GM23338 (cell line): ENCODE results near the gene ACOXL. TPM values are rescaled to one million over a fixed set of nuclear protein-coding genes. Genes with fewer than 3 reads are reported as not detected.

ENCODE experiments used
- ATAC-seq: fragments of 200-7000 bp; cut with Tn5 transposase; 3 replicates; pipeline ENCODE4 v1.9.1; 2020
- DNase-seq: peaks from one replicate; pipeline ENCODE4 v3.0.0-alpha.2; 2015; ENCODE audit warnings: low spot score
- H2AFZ ChIP-seq: fragments of 200-600 bp; sonication (generic); 2 replicates; pipeline ENCODE4 v1.8.0; 2016; ENCODE audit warnings: antibody characterized with exemption, mild to moderate bottlenecking, moderate library complexity
- H3F3A ChIP-seq: fragments of 200-600 bp; sonication (generic); replicated peaks from 2 replicates; pipeline ENCODE4 v1.8.0; 2017; ENCODE audit warnings: antibody characterized with exemption, mixed run types, low read depth
- H3K27ac ChIP-seq: fragments of 200-600 bp; sonication (generic); 2 replicates; pipeline ENCODE4 v1.6.1; 2016; ENCODE audit warnings: low read depth
- H3K27me3 ChIP-seq: fragments of 200-600 bp; sonication (generic); 2 replicates; pipeline ENCODE4 v1.8.0; 2016; ENCODE audit warnings: mild to moderate bottlenecking, mixed run types, moderate library complexity; ENCODE audit not compliant: insufficient read depth
- H3K36me3 ChIP-seq: fragments of 200-600 bp; sonication (generic); 2 replicates; pipeline ENCODE4 v1.8.0; 2016; ENCODE audit warnings: mild to moderate bottlenecking; ENCODE audit not compliant: insufficient read depth
- H3K4me1 ChIP-seq: fragments of 200-600 bp; sonication (generic); 2 replicates; pipeline ENCODE4 v1.8.0; 2016; ENCODE audit warnings: mild to moderate bottlenecking, moderate library complexity; ENCODE audit not compliant: insufficient read depth
- H3K4me2 ChIP-seq: fragments of 200-600 bp; sonication (generic); 2 replicates; pipeline ENCODE4 v1.7.1; 2017; ENCODE audit warnings: mixed run types
- H3K4me3 ChIP-seq: fragments of 200-600 bp; sonication (generic); 2 replicates; pipeline ENCODE4 v1.6.1; 2016; ENCODE audit warnings: mixed run types
- H3K79me2 ChIP-seq: fragments of 200-600 bp; sonication (generic); replicated peaks from 2 replicates; pipeline ENCODE4 v1.8.0; 2017; ENCODE audit warnings: mild to moderate bottlenecking; ENCODE audit not compliant: insufficient read depth
- H3K9me2 ChIP-seq: fragments of 200-600 bp; sonication (generic); 2 replicates; pipeline ENCODE4 v1.8.0; 2017; ENCODE audit not compliant: insufficient read depth
- H4K20me1 ChIP-seq: fragments of 200-600 bp; sonication (generic); replicated peaks from 2 replicates; pipeline ENCODE4 v1.8.0; 2017; ENCODE audit warnings: mild to moderate bottlenecking; ENCODE audit not compliant: insufficient read depth
- H3K27ac Mint-ChIP-seq: 2 replicates; pipeline ENCODE4 v1.8.0; 2020; ENCODE audit warnings: inconsistent platforms, mild to moderate bottlenecking, moderate library complexity, mixed read lengths
- H3K27me3 Mint-ChIP-seq: 3 replicates; pipeline ENCODE4 v1.8.0; 2022; ENCODE audit warnings: low read depth, mild to moderate bottlenecking, moderate library complexity, mixed read lengths, inconsistent platforms; ENCODE audit not compliant: insufficient read depth, poor library complexity
- H3K36me3 Mint-ChIP-seq: 3 replicates; pipeline ENCODE4 v1.8.0; 2021; ENCODE audit warnings: low read depth, mild to moderate bottlenecking, inconsistent platforms, moderate library complexity, mixed read lengths
- H3K4me1 Mint-ChIP-seq: 3 replicates; pipeline ENCODE4 v1.8.0; 2020; ENCODE audit warnings: mild to moderate bottlenecking, inconsistent platforms, mixed read lengths
- H3K4me3 Mint-ChIP-seq: 3 replicates; pipeline ENCODE4 v1.8.0; 2021; ENCODE audit warnings: moderate library complexity, mild to moderate bottlenecking, inconsistent platforms, mixed read lengths
- H3K9me3 Mint-ChIP-seq: 3 replicates; pipeline ENCODE4 v1.8.0; 2020; ENCODE audit warnings: moderate library complexity, mild to moderate bottlenecking, inconsistent platforms, mixed read lengths
- CREB1 ChIP-seq: fragments of 250-450 bp; sonication (Bioruptor Pico); IDR thresholded peaks from 2 replicates; pipeline ENCODE4 v1.5.0; 2020; ENCODE audit warnings: low read depth, mild to moderate bottlenecking, moderate library complexity
- CTCF ChIP-seq, 2 experiments: fragments of 200-600 bp in 1 of 2; sonication (generic) in 1 of 2; conservative IDR thresholded peaks; 2 replicates each; pipeline versions ENCODE4 v1.5.1 to v1.6.1; 2016 to 2017; ENCODE audit warnings: antibody characterized with exemption in 2 of 2, low read depth in 2 of 2, mild to moderate bottlenecking in 2 of 2, moderate library complexity in 1 of 2
- ETS1 ChIP-seq: IDR thresholded peaks from 2 replicates; pipeline ENCODE4 v1.6.1; 2016; ENCODE audit warnings: antibody characterized with exemption
- EZH2 ChIP-seq: fragments of 200-600 bp; sonication (generic); IDR thresholded peaks from one replicate; pipeline ENCODE4 v1.8.0; 2017; ENCODE audit warnings: antibody characterized with exemption, mild to moderate bottlenecking, low read depth; ENCODE audit not compliant: unreplicated experiment
- EZH2phosphoT487 ChIP-seq: fragments of 200-600 bp; sonication (generic); IDR thresholded peaks from one replicate; pipeline ENCODE4 v1.8.1; 2018; ENCODE audit warnings: antibody characterized with exemption; ENCODE audit not compliant: unreplicated experiment
- JUNB ChIP-seq: IDR thresholded peaks from one replicate; pipeline ENCODE4 v1.6.1; 2016; ENCODE audit warnings: antibody characterized with exemption; ENCODE audit not compliant: unreplicated experiment
- POLR2AphosphoS5 ChIP-seq: IDR thresholded peaks from 2 replicates; pipeline ENCODE4 v1.6.1; 2016; ENCODE audit warnings: antibody characterized with exemption, low read depth
- ZNF462 ChIP-seq: fragments of 250-450 bp; sonication (Bioruptor Pico); IDR thresholded peaks from 2 replicates; pipeline ENCODE4 v1.5.0; 2020; ENCODE audit warnings: mild to moderate bottlenecking, moderate library complexity
- polyA plus RNA-seq: library from polyadenylated mRNA; unstranded; fragments of >200 nt; fragmentation: Nextera tagmentation; extraction: Ambion mirVana; gene quantifications from 2 replicates; pipeline ENCODE4 v1.2.1, GENCODE V29; 2016
- total RNA-seq: library from RNA; depleted of rRNA; stranded (reverse); fragments of >200 nt; shearing (Covaris generic); gene quantifications from 2 replicates; pipeline ENCODE4 v1.2.3, GENCODE V29; 2014

Gene ACOXL
- total and polyA plus RNA-seq, 2 experiments from 2014 or later: 9.0 to 14.7 TPM

GRCh38 chr2:110994250-110994961 is 262.0 kb downstream of the ACOXL start:
- Mint-ChIP-seq H3K9me3 (no peaks in the 10 kb centered on the region), H3K27me3 (no peaks in the 10 kb centered on the region), H3K4me3 (no peak overlapping the region), H3K27ac (no peak overlapping the region), H3K36me3 (0 out of 3 replicates have a peak, but pooled peaks cover 3% of the 10 kb centered on the region), H3K4me1 (peaks cover 12% of the 10 kb centered on the region)
- Histone ChIP-seq H3K4me3 (no peak overlapping the region), H3K27me3 (no peaks in the 10 kb centered on the region), H3K27ac (no peak overlapping the region), H3K4me1 (peaks cover 11% of the 10 kb centered on the region), H3K79me2 (no peaks in the 10 kb centered on the region), H3F3A (no peaks in the 10 kb centered on the region), H4K20me1 (no peaks in the 10 kb centered on the region), H3K9me2 (peaks cover 4% of the 10 kb centered on the region), H3K4me2 (no peak overlapping the region), H3K36me3 (no peaks in the 10 kb centered on the region), H2AFZ (no peak overlapping the region)
- DNase-seq: no peak
- TF ChIP-seq EZH2 (no peak), CTCF (conservative IDR thresholded peaks at IDR 0.05; ENCODE audit: low read depth in 2 of 2) (no peak), ETS1 (no peak), POLR2AphosphoS5 (no peak), JUNB (no peak), ZNF462 (CRISPR knock-in tag) (no peak), CREB1 (no peak), EZH2phosphoT487 (no peak)
- no peak for ATAC-seq
